HEK293T (cell line): ENCODE measurements around the gene ALK.

Source experiments
- FOXM1 ChIP-seq: fragments of 450-650 bp; IDR thresholded peaks from 2 replicates; pipeline ENCODE4 v1.6.1; 2017; ENCODE audit warnings: mild to moderate bottlenecking, borderline replicate concordance
- SUZ12 ChIP-seq: fragments of 450-650 bp; IDR thresholded peaks from 2 replicates; pipeline ENCODE4 v1.6.1; 2016; ENCODE audit warnings: mild to moderate bottlenecking
- TARDBP ChIP-seq: fragments of 450-650 bp; IDR thresholded peaks from 2 replicates; pipeline ENCODE4 v1.6.1; 2016

DNA sequence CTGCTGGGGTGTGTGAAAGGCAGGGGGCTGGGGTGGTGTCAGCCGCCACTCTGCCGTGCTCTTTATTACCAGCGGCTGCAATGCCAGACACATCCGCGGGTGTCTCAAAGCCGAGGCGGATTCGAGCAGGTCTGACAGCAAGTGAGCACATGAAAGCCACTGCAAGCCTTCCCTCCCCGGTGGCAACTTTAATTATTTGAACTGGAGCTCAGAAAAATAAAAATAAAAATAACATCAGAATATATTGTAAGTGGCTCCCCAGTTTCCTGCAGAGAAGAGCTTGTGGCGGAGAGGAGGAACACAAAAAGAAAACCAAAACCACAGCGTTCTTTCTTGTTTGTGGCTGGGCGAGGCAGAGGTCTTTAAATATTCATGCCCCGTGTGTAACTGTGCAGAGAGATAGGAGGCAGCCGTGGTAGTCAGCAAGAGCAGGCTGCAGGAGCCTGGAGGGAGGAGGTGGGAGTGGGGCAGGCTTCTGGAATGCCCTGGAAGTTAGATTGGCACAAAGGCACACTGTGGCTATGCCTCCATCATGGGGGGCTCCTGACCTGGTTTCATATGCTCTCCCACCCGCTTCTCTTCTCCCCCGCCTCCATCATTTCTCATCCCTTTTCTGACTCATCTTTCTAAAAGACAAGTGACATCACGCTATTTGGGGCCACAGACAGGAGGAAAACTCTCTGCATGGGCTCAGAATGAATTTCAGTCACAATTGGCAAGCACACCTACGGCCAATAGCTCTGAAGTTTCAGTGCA lies 606.4 kb downstream of the ALK start:
- no peak for TF ChIP-seq SUZ12
- TF ChIP-seq TARDBP: no peak
- no peak for TF ChIP-seq FOXM1
